Neural cell (in vitro differentiated cells): ENCODE data around the gene NOS1AP. TPM values are rescaled to one million over a fixed set of nuclear protein-coding genes. Genes with fewer than 3 reads are reported as not detected.
A peak's percentile ranks its signal among the peaks of the same experiment; 100 is the strongest.

Experiments used
- H2AFZ ChIP-seq: fragments of 200-600, 300-800 bp; sonication (generic), shearing (Covaris generic); 2 replicates; pipeline ENCODE4 v1.6.0; 2014; ENCODE audit warnings: low read depth, mild to moderate bottlenecking, antibody characterized with exemption, low read length, moderate library complexity
- H3F3A ChIP-seq: fragments of 200-600 bp; shearing (Covaris generic); 2 replicates; pipeline ENCODE4 v1.6.1; 2016; ENCODE audit warnings: mild to moderate bottlenecking, moderate library complexity, mixed read lengths, antibody characterized with exemption, low read length; ENCODE audit not compliant: insufficient read depth, poor library complexity, severe bottlenecking
- H3K27ac ChIP-seq: fragments of 200-600, 300-800 bp; sonication (generic), shearing (Covaris generic); 2 replicates; pipeline ENCODE4 v1.5.1; 2014; ENCODE audit warnings: mild to moderate bottlenecking, low read length, moderate library complexity
- H3K27me3 ChIP-seq: fragments of 300-800, 200-600 bp; sonication (generic), shearing (Covaris generic); 2 replicates; pipeline ENCODE4 v1.6.0; 2014; ENCODE audit warnings: mild to moderate bottlenecking, low read depth, low read length, moderate library complexity; ENCODE audit not compliant: insufficient read depth
- H3K36me3 ChIP-seq: fragments of 300-800, 200-600 bp; sonication (generic), shearing (Covaris generic); 2 replicates; pipeline ENCODE4 v1.5.1; 2014; ENCODE audit warnings: mild to moderate bottlenecking, antibody characterized with exemption, low read length, moderate library complexity; ENCODE audit not compliant: insufficient read depth
- H3K4me2 ChIP-seq: fragments of 300-800, 200-600 bp; sonication (generic), shearing (Covaris generic); 2 replicates; pipeline ENCODE4 v1.6.0; 2014; ENCODE audit warnings: mild to moderate bottlenecking, low read length
- H3K4me3 ChIP-seq: fragments of 300-800, 200-600 bp; sonication (generic), shearing (Covaris generic); 2 replicates; pipeline ENCODE4 v1.5.1; 2014; ENCODE audit warnings: mild to moderate bottlenecking, low read length, moderate library complexity
- H3K79me2 ChIP-seq: fragments of 200-600 bp; shearing (Covaris generic); replicated peaks from 2 replicates; pipeline ENCODE4 v1.6.0; 2014; ENCODE audit warnings: mild to moderate bottlenecking, low read length, moderate library complexity; ENCODE audit not compliant: insufficient read depth
- H3K9ac ChIP-seq: fragments of 300-800, 200-600 bp; sonication (generic), shearing (Covaris generic); 2 replicates; pipeline ENCODE4 v1.6.1; 2016; ENCODE audit warnings: mild to moderate bottlenecking, low read length, mixed read lengths
- H3K9me2 ChIP-seq: fragments of 200-600 bp; shearing (Covaris generic); 2 replicates; pipeline ENCODE4 v1.6.1; 2016; ENCODE audit warnings: mild to moderate bottlenecking, low read length, mixed read lengths; ENCODE audit not compliant: insufficient read depth
- H3K9me3 ChIP-seq: fragments of 200-600, 300-800 bp; sonication (generic), shearing (Covaris generic); 2 replicates; pipeline ENCODE4 v1.6.1; 2016; ENCODE audit warnings: mild to moderate bottlenecking, mixed run types, low read length, moderate library complexity, mixed read lengths
- H4K20me1 ChIP-seq: fragments of 200-600 bp; shearing (Covaris generic); 2 replicates; pipeline ENCODE4 v1.6.1; 2016; ENCODE audit warnings: mild to moderate bottlenecking, mixed run types; ENCODE audit not compliant: insufficient read depth
- EP300 ChIP-seq: fragments of 450-650 bp; conservative IDR thresholded peaks from 2 replicates; pipeline ENCODE4 v1.6.1; 2014; ENCODE audit warnings: antibody characterized with exemption, mild to moderate bottlenecking, moderate library complexity; ENCODE audit not compliant: poor library complexity, severe bottlenecking
- EZH2 ChIP-seq: fragments of 200-600, 300-800 bp; shearing (Covaris generic), sonication (generic); IDR thresholded peaks from 2 replicates; pipeline ENCODE4 v1.6.1; 2014; ENCODE audit warnings: antibody characterized with exemption, low read length, borderline replicate concordance, mild to moderate bottlenecking; ENCODE audit not compliant: insufficient read depth, poor library complexity, severe bottlenecking
- MXI1 ChIP-seq: fragments of 450-650 bp; conservative IDR thresholded peaks from 2 replicates; pipeline ENCODE4 v1.6.1; 2014; ENCODE audit warnings: antibody characterized with exemption, mild to moderate bottlenecking; ENCODE audit not compliant: poor library complexity, severe bottlenecking
- POLR2AphosphoS5 ChIP-seq: IDR thresholded peaks from 2 replicates; pipeline ENCODE4 v1.6.1; 2012
- RAD21 ChIP-seq: fragments of 450-650 bp; conservative IDR thresholded peaks from 2 replicates; pipeline ENCODE4 v1.6.1; 2014; ENCODE audit warnings: antibody characterized with exemption, mild to moderate bottlenecking, moderate library complexity
- SMC3 ChIP-seq: fragments of 450-650 bp; conservative IDR thresholded peaks from 2 replicates; pipeline ENCODE4 v1.6.1; 2014; ENCODE audit warnings: antibody characterized with exemption, mild to moderate bottlenecking, moderate library complexity; ENCODE audit not compliant: poor library complexity
- TAF1 ChIP-seq: IDR thresholded peaks from 2 replicates; pipeline ENCODE4 v1.6.1; 2012; ENCODE audit warnings: low read depth
- polyA plus RNA-seq: library from polyadenylated mRNA; depleted of rRNA; stranded (reverse); fragments of >200 nt; gene quantifications from 2 replicates; pipeline ENCODE4 v1.2.3, GENCODE V29; 2014
- TF ChIP-seq, protein P1 (sequence below): fragments of 450-650 bp; IDR thresholded peaks from 2 replicates; pipeline ENCODE4 v1.5.1; 2014; ENCODE audit warnings: antibody characterized with exemption, mild to moderate bottlenecking, moderate library complexity; ENCODE audit not compliant: poor library complexity, severe bottlenecking
- TF ChIP-seq, protein P2 (sequence below): IDR thresholded peaks from 2 replicates; pipeline ENCODE4 v1.6.1; 2012; ENCODE audit warnings: borderline replicate concordance

Gene NOS1AP
- polyA plus RNA-seq, 1 donor from 2014 or later: 5.3 TPM

DNA sequence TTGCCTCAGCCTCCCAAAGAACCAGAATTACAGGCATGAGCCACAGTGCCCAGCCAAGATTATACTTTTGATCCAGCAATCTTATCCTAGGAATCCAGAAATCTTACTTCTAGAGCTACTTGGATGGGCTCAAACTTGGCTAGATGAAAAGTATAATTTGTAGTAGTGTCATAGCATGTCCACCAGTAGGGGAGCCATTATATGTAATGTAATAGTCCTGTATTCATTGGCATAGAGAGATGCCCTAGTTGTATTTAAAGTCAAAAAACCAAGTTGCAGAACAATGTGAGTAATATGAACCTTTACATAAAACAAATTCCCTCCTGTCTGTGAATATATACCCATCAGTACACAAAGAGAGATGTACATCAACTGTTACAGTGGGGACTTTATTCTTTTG, 83.9 kb downstream of the NOS1AP start:
- no peaks in the 10 kb centered on the region for H3K9me2 ChIP-seq
- H3K4me2 ChIP-seq: no peak overlapping the region
- no peak overlapping the region for H3K27ac ChIP-seq
- no peaks in the 10 kb centered on the region for H3F3A ChIP-seq
- no peak for TF ChIP-seq SMC3
- no peak for TF ChIP-seq EZH2
- TF ChIP-seq, protein P1, sequence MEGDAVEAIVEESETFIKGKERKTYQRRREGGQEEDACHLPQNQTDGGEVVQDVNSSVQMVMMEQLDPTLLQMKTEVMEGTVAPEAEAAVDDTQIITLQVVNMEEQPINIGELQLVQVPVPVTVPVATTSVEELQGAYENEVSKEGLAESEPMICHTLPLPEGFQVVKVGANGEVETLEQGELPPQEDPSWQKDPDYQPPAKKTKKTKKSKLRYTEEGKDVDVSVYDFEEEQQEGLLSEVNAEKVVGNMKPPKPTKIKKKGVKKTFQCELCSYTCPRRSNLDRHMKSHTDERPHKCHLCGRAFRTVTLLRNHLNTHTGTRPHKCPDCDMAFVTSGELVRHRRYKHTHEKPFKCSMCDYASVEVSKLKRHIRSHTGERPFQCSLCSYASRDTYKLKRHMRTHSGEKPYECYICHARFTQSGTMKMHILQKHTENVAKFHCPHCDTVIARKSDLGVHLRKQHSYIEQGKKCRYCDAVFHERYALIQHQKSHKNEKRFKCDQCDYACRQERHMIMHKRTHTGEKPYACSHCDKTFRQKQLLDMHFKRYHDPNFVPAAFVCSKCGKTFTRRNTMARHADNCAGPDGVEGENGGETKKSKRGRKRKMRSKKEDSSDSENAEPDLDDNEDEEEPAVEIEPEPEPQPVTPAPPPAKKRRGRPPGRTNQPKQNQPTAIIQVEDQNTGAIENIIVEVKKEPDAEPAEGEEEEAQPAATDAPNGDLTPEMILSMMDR: no peak
- no peak for TF ChIP-seq EP300
- no peak for TF ChIP-seq TAF1
- no peak for TF ChIP-seq MXI1
- TF ChIP-seq POLR2AphosphoS5: no peak
- no peak for TF ChIP-seq RAD21
- TF ChIP-seq, protein P2, sequence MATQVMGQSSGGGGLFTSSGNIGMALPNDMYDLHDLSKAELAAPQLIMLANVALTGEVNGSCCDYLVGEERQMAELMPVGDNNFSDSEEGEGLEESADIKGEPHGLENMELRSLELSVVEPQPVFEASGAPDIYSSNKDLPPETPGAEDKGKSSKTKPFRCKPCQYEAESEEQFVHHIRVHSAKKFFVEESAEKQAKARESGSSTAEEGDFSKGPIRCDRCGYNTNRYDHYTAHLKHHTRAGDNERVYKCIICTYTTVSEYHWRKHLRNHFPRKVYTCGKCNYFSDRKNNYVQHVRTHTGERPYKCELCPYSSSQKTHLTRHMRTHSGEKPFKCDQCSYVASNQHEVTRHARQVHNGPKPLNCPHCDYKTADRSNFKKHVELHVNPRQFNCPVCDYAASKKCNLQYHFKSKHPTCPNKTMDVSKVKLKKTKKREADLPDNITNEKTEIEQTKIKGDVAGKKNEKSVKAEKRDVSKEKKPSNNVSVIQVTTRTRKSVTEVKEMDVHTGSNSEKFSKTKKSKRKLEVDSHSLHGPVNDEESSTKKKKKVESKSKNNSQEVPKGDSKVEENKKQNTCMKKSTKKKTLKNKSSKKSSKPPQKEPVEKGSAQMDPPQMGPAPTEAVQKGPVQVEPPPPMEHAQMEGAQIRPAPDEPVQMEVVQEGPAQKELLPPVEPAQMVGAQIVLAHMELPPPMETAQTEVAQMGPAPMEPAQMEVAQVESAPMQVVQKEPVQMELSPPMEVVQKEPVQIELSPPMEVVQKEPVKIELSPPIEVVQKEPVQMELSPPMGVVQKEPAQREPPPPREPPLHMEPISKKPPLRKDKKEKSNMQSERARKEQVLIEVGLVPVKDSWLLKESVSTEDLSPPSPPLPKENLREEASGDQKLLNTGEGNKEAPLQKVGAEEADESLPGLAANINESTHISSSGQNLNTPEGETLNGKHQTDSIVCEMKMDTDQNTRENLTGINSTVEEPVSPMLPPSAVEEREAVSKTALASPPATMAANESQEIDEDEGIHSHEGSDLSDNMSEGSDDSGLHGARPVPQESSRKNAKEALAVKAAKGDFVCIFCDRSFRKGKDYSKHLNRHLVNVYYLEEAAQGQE: no peak
- peaks cover 20% of the 10 kb centered on the region for H3K79me2 ChIP-seq
- no peak overlapping the region for H3K9ac ChIP-seq
- no peak overlapping the region for H2AFZ ChIP-seq
- no peaks in the 10 kb centered on the region for H3K27me3 ChIP-seq
- H4K20me1 ChIP-seq: no peaks in the 10 kb centered on the region
- no peak overlapping the region for H3K4me3 ChIP-seq
- no peaks in the 10 kb centered on the region for H3K9me3 ChIP-seq
- no peaks in the 10 kb centered on the region for H3K36me3 ChIP-seq

DNA sequence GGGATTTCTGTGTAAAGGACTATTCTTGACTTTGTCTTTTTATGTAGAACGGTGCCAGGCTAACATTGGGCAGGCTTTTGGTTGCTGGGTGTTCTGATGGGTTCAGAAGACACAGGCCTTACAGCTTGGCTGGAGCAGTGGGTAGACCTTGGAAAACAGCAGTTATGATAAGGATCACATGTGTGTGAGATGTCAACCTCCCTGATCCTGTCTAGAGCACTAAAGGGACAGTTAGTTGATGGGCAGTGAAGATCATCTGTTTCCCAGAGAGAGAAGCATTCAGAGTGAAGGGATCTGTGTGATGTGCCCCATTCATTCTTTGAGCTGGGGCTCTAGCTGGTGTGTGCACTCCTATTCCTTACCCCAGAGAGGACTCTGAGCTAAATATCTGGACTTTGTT, 88.0 kb downstream of the NOS1AP start:
- Histone ChIP-seq H3K36me3 (no peaks in the 10 kb centered on the region), H3K27ac (no peak overlapping the region), H3K27me3 (no peaks in the 10 kb centered on the region), H4K20me1 (no peaks in the 10 kb centered on the region), H3K9me2 (no peaks in the 10 kb centered on the region), H3K9ac (no peak overlapping the region), H3K4me2 (peak overlapping the region; percentile 2), H2AFZ (no peak overlapping the region), H3K79me2 (peaks cover 5% of the 10 kb centered on the region), H3K9me3 (no peaks in the 10 kb centered on the region), H3K4me3 (no peak overlapping the region), H3F3A (no peaks in the 10 kb centered on the region)
- TF ChIP-seq EZH2: no peak
- TF ChIP-seq, protein P2: no peak
- TF ChIP-seq POLR2AphosphoS5: no peak
- no peak for TF ChIP-seq TAF1
- TF ChIP-seq SMC3: no peak
- TF ChIP-seq RAD21: no peak
- no peak for TF ChIP-seq MXI1
- TF ChIP-seq EP300: no peak
- TF ChIP-seq, protein P1: no peak
